Neutrophil (primary cell): Measurements from ENCODE around the gene MALRD1.

Experiments used
- H3K27ac ChIP-seq: fragments of 200-600 bp; sonication (generic); 2 replicates; pipeline ENCODE4 v1.5.1; 2016; ENCODE audit warnings: mild to moderate bottlenecking, moderate library complexity
- H3K27me3 ChIP-seq: fragments of 200-600 bp; sonication (generic); 2 replicates; pipeline ENCODE4 v1.6.0; 2016; ENCODE audit warnings: mild to moderate bottlenecking
- H3K36me3 ChIP-seq: fragments of 200-600 bp; sonication (generic); 2 replicates; pipeline ENCODE4 v1.5.1; 2017
- H3K4me1 ChIP-seq, 2 experiments: fragments of 200-600 bp in 1 of 2; sonication (generic) in 1 of 2; 1 replicate in 1 of 2; 2 replicates in 1 of 2; pipeline versions ENCODE4 v1.5.1 to v1.6.1; 2013 to 2016; ENCODE audit warnings: low read depth in 1 of 2, low read length in 1 of 2, mild to moderate bottlenecking in 1 of 2, moderate library complexity in 1 of 2; ENCODE audit not compliant: control insufficient read depth in 1 of 2, insufficient read depth in 1 of 2
- H3K4me3 ChIP-seq, 2 experiments: fragments of 200-600 bp in 1 of 2; sonication (generic) in 1 of 2; 1 replicate in 1 of 2; 2 replicates in 1 of 2; pipeline ENCODE4 v1.5.1; 2013 to 2016; ENCODE audit warnings: low read depth in 1 of 2, low read length in 1 of 2, mild to moderate bottlenecking in 1 of 2, moderate library complexity in 1 of 2
- H3K9me3 ChIP-seq: fragments of 200-600 bp; sonication (generic); 2 replicates; pipeline ENCODE4 v1.5.1; 2016
- CTCF ChIP-seq: fragments of 200-600 bp; sonication (generic); IDR thresholded peaks from 2 replicates; pipeline ENCODE4 v1.5.1; 2016; ENCODE audit warnings: antibody characterized with exemption

Gene MALRD1

DNA sequence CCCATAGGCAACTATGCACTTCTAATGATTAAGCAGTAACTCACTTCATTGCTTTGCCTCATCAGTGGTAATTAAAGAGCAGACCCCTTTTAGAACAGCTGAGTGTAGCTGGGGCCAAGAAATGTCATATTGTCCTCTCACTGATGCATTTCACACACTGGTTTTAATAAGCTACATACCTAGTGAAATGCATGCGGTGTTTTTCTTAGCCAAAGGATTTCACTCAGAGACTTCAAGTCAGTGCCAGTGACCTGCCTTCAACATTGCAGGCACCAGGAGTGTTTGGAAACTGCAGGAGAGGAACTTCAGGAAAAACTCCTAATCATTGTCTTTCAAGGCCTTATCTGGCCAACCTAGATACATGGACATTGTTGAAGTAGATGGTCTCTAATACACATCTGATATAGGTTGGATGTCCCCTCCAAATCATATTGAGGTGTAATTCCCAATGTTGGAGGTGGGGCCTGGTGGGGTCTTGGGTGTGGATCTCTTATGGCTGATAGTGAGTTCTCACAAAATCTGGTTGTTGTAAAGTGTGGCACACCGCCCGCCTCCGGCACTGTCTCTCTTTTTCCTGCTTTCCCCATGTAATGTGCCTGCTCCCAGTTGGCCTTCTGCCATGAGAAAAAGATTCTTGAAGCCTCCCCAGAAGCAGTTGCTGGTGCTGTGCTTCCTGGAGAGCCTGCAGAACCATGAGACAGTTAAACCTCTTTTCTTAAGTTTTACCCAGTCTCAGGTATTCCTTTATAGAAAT is 515.0 kb downstream of the MALRD1 start:
- Histone ChIP-seq H3K27me3 (no peaks in the 10 kb centered on the region), H3K4me3 (no peak overlapping the region), H3K9me3 (no peaks in the 10 kb centered on the region), H3K4me1 (no peaks in the 10 kb centered on the region), H3K27ac (no peak overlapping the region), H3K36me3 (no peaks in the 10 kb centered on the region)
- no peak for TF ChIP-seq CTCF

GRCh38 chr10:19570120-19570519 is 521.5 kb downstream of the MALRD1 start:
- H3K27me3 ChIP-seq = no peaks in the 10 kb centered on the region
- H3K27ac ChIP-seq = no peak overlapping the region
- H3K9me3 ChIP-seq = no peaks in the 10 kb centered on the region
- TF ChIP-seq CTCF = no peak
- H3K4me3 ChIP-seq = no peak overlapping the region
- H3K4me1 ChIP-seq = no peaks in the 10 kb centered on the region
- no peaks in the 10 kb centered on the region for H3K36me3 ChIP-seq

GRCh38 chr10:19570991-19571390 is 522.4 kb downstream of the MALRD1 start:
- TF ChIP-seq CTCF = no peak
- H3K36me3 ChIP-seq = no peaks in the 10 kb centered on the region
- no peaks in the 10 kb centered on the region for H3K4me1 ChIP-seq
- H3K27me3 ChIP-seq = no peaks in the 10 kb centered on the region
- no peak overlapping the region for H3K27ac ChIP-seq
- H3K9me3 ChIP-seq = no peaks in the 10 kb centered on the region
- H3K4me3 ChIP-seq = no peak overlapping the region

DNA sequence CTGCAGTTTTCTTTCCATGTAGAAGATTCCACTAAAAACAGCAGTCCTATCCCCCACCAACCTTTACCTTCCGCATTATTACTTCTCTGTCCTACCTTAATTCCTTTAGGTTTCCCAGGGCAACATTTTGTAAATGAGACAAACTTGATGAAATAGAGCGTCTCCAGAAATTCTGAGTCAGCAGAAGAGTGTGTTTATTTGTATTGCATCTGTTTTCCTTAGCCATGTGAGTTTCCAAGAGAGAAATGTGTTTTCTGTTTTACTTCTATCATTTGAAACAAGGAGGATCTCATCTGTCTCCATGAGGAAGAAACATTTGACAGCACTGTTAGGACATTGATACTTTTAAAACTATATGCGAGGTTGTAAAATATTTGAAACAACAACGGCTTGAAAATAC is 523.5 kb downstream of the MALRD1 start:
- Histone ChIP-seq H3K27ac (no peak overlapping the region), H3K9me3 (no peaks in the 10 kb centered on the region), H3K4me3 (no peak overlapping the region), H3K27me3 (no peaks in the 10 kb centered on the region), H3K36me3 (no peaks in the 10 kb centered on the region), H3K4me1 (no peaks in the 10 kb centered on the region)
- no peak for TF ChIP-seq CTCF

DNA sequence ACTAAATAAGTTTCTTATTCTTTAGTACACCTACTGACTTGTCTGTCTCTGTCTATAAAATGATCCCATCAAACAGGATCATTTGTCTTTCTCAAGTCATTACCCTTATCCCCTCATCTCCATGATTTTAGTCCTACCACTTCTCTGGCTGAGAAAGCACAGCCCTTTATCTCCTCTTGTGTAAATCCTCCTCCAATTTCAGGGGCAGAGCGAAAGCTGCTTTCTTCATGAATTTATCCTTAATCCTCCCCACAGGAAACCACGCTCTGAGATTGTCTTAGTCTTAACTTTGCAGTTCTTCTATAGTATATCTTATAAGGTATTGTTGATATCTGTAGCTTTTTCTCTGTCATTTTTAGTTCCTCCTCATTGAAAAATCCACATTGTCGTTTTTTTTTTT is 528.0 kb downstream of the MALRD1 start:
- H3K36me3 ChIP-seq = no peaks in the 10 kb centered on the region
- no peaks in the 10 kb centered on the region for H3K27me3 ChIP-seq
- no peaks in the 10 kb centered on the region for H3K9me3 ChIP-seq
- TF ChIP-seq CTCF = no peak
- no peaks in the 10 kb centered on the region for H3K4me1 ChIP-seq
- no peak overlapping the region for H3K4me3 ChIP-seq
- no peak overlapping the region for H3K27ac ChIP-seq
